Neural cell (in vitro differentiated cells): ENCODE data around the gene COG4. TPM values are rescaled to one million over a fixed set of nuclear protein-coding genes. Genes with fewer than 3 reads are reported as not detected.

ENCODE experiments used
- H2AFZ ChIP-seq: fragments of 200-600, 300-800 bp; sonication (generic), shearing (Covaris generic); 2 replicates; pipeline ENCODE4 v1.6.0; 2014; ENCODE audit warnings: low read depth, mild to moderate bottlenecking, antibody characterized with exemption, low read length, moderate library complexity
- H3F3A ChIP-seq: fragments of 200-600 bp; shearing (Covaris generic); 2 replicates; pipeline ENCODE4 v1.6.1; 2016; ENCODE audit warnings: mild to moderate bottlenecking, moderate library complexity, mixed read lengths, antibody characterized with exemption, low read length; ENCODE audit not compliant: insufficient read depth, poor library complexity, severe bottlenecking
- H3K27ac ChIP-seq: fragments of 200-600, 300-800 bp; sonication (generic), shearing (Covaris generic); 2 replicates; pipeline ENCODE4 v1.5.1; 2014; ENCODE audit warnings: mild to moderate bottlenecking, low read length, moderate library complexity
- H3K27me3 ChIP-seq: fragments of 300-800, 200-600 bp; sonication (generic), shearing (Covaris generic); 2 replicates; pipeline ENCODE4 v1.6.0; 2014; ENCODE audit warnings: mild to moderate bottlenecking, low read depth, low read length, moderate library complexity; ENCODE audit not compliant: insufficient read depth
- H3K36me3 ChIP-seq: fragments of 300-800, 200-600 bp; sonication (generic), shearing (Covaris generic); 2 replicates; pipeline ENCODE4 v1.5.1; 2014; ENCODE audit warnings: mild to moderate bottlenecking, antibody characterized with exemption, low read length, moderate library complexity; ENCODE audit not compliant: insufficient read depth
- H3K4me2 ChIP-seq: fragments of 300-800, 200-600 bp; sonication (generic), shearing (Covaris generic); 2 replicates; pipeline ENCODE4 v1.6.0; 2014; ENCODE audit warnings: mild to moderate bottlenecking, low read length
- H3K4me3 ChIP-seq: fragments of 300-800, 200-600 bp; sonication (generic), shearing (Covaris generic); 2 replicates; pipeline ENCODE4 v1.5.1; 2014; ENCODE audit warnings: mild to moderate bottlenecking, low read length, moderate library complexity
- H3K79me2 ChIP-seq: fragments of 200-600 bp; shearing (Covaris generic); replicated peaks from 2 replicates; pipeline ENCODE4 v1.6.0; 2014; ENCODE audit warnings: mild to moderate bottlenecking, low read length, moderate library complexity; ENCODE audit not compliant: insufficient read depth
- H3K9ac ChIP-seq: fragments of 300-800, 200-600 bp; sonication (generic), shearing (Covaris generic); 2 replicates; pipeline ENCODE4 v1.6.1; 2016; ENCODE audit warnings: mild to moderate bottlenecking, low read length, mixed read lengths
- H3K9me2 ChIP-seq: fragments of 200-600 bp; shearing (Covaris generic); 2 replicates; pipeline ENCODE4 v1.6.1; 2016; ENCODE audit warnings: mild to moderate bottlenecking, low read length, mixed read lengths; ENCODE audit not compliant: insufficient read depth
- H3K9me3 ChIP-seq: fragments of 200-600, 300-800 bp; sonication (generic), shearing (Covaris generic); 2 replicates; pipeline ENCODE4 v1.6.1; 2016; ENCODE audit warnings: mild to moderate bottlenecking, mixed run types, low read length, moderate library complexity, mixed read lengths
- H4K20me1 ChIP-seq: fragments of 200-600 bp; shearing (Covaris generic); 2 replicates; pipeline ENCODE4 v1.6.1; 2016; ENCODE audit warnings: mild to moderate bottlenecking, mixed run types; ENCODE audit not compliant: insufficient read depth
- CTCF ChIP-seq: fragments of 450-650 bp; IDR thresholded peaks from 2 replicates; pipeline ENCODE4 v1.5.1; 2014; ENCODE audit warnings: antibody characterized with exemption, mild to moderate bottlenecking, moderate library complexity; ENCODE audit not compliant: poor library complexity, severe bottlenecking
- EP300 ChIP-seq: fragments of 450-650 bp; conservative IDR thresholded peaks from 2 replicates; pipeline ENCODE4 v1.6.1; 2014; ENCODE audit warnings: antibody characterized with exemption, mild to moderate bottlenecking, moderate library complexity; ENCODE audit not compliant: poor library complexity, severe bottlenecking
- EZH2 ChIP-seq: fragments of 200-600, 300-800 bp; shearing (Covaris generic), sonication (generic); IDR thresholded peaks from 2 replicates; pipeline ENCODE4 v1.6.1; 2014; ENCODE audit warnings: antibody characterized with exemption, low read length, borderline replicate concordance, mild to moderate bottlenecking; ENCODE audit not compliant: insufficient read depth, poor library complexity, severe bottlenecking
- MXI1 ChIP-seq: fragments of 450-650 bp; conservative IDR thresholded peaks from 2 replicates; pipeline ENCODE4 v1.6.1; 2014; ENCODE audit warnings: antibody characterized with exemption, mild to moderate bottlenecking; ENCODE audit not compliant: poor library complexity, severe bottlenecking
- POLR2AphosphoS5 ChIP-seq: IDR thresholded peaks from 2 replicates; pipeline ENCODE4 v1.6.1; 2012
- RAD21 ChIP-seq: fragments of 450-650 bp; conservative IDR thresholded peaks from 2 replicates; pipeline ENCODE4 v1.6.1; 2014; ENCODE audit warnings: antibody characterized with exemption, mild to moderate bottlenecking, moderate library complexity
- REST ChIP-seq: IDR thresholded peaks from 2 replicates; pipeline ENCODE4 v1.6.1; 2012; ENCODE audit warnings: borderline replicate concordance
- SMC3 ChIP-seq: fragments of 450-650 bp; conservative IDR thresholded peaks from 2 replicates; pipeline ENCODE4 v1.6.1; 2014; ENCODE audit warnings: antibody characterized with exemption, mild to moderate bottlenecking, moderate library complexity; ENCODE audit not compliant: poor library complexity
- TAF1 ChIP-seq: IDR thresholded peaks from 2 replicates; pipeline ENCODE4 v1.6.1; 2012; ENCODE audit warnings: low read depth
- polyA plus RNA-seq: library from polyadenylated mRNA; depleted of rRNA; stranded (reverse); fragments of >200 nt; gene quantifications from 2 replicates; pipeline ENCODE4 v1.2.3, GENCODE V29; 2014

Gene COG4
- polyA plus RNA-seq, 1 donor from 2014 or later, result 185 TPM

- Histone ChIP-seq H3F3A (no peaks in the 10 kb centered on the region), H3K9me3 (no peaks in the 10 kb centered on the region), H3K9ac (no peak overlapping the region), H4K20me1 (no peaks in the 10 kb centered on the region), H3K27ac (no peak overlapping the region), H3K27me3 (no peaks in the 10 kb centered on the region), H3K9me2 (no peaks in the 10 kb centered on the region), H3K79me2 (no peaks in the 10 kb centered on the region), H3K4me3 (no peak overlapping the region), H3K36me3 (no peaks in the 10 kb centered on the region), H2AFZ (no peak overlapping the region), H3K4me2 (no peak overlapping the region)
- TF ChIP-seq EP300, result no peak
- TF ChIP-seq TAF1, result no peak
- TF ChIP-seq EZH2, result no peak
- TF ChIP-seq MXI1, result no peak
- TF ChIP-seq SMC3, result no peak
- TF ChIP-seq CTCF, result no peak
- no peak for TF ChIP-seq RAD21
- no peak for TF ChIP-seq POLR2AphosphoS5
- TF ChIP-seq REST, result no peak
These were observed 57.2 kb downstream of the COG4 start for GRCh38 chr16:70465999-70466804.

GRCh38 chr16:70463235-70463634 lies 60.1 kb downstream of the COG4 start:
- Histone ChIP-seq H3K9me3 (no peaks in the 10 kb centered on the region), H3K27ac (no peak overlapping the region), H3K9me2 (no peaks in the 10 kb centered on the region), H3K4me3 (no peak overlapping the region), H3K79me2 (no peaks in the 10 kb centered on the region), H3K9ac (no peak overlapping the region), H4K20me1 (no peaks in the 10 kb centered on the region), H3K4me2 (no peak overlapping the region), H3K36me3 (no peaks in the 10 kb centered on the region), H2AFZ (no peak overlapping the region), H3K27me3 (no peaks in the 10 kb centered on the region), H3F3A (no peaks in the 10 kb centered on the region)
- TF ChIP-seq RAD21 (no peak), EZH2 (no peak), MXI1 (no peak)
